WERI-Rb-1 (cell line): ENCODE results near the gene EPG5.

Experiments used
- DNase-seq: peaks from one replicate; pipeline ENCODE4 v3.0.0-alpha.2; 2020
- H3K27ac ChIP-seq: fragments of 250-450 bp; sonication (Bioruptor Pico); 2 replicates; pipeline ENCODE4 v1.5.1; 2020; ENCODE audit warnings: mild to moderate bottlenecking, moderate library complexity
- H3K27me3 ChIP-seq: fragments of 250-450 bp; sonication (Bioruptor Pico); 2 replicates; pipeline ENCODE4 v1.5.1; 2021; ENCODE audit warnings: mild to moderate bottlenecking, low read depth, moderate library complexity; ENCODE audit not compliant: insufficient read depth, severe bottlenecking
- H3K36me3 ChIP-seq: fragments of 250-450 bp; sonication (Bioruptor Pico); 2 replicates; pipeline ENCODE4 v1.5.1; 2020; ENCODE audit warnings: mild to moderate bottlenecking, moderate library complexity
- H3K4me3 ChIP-seq: 2 replicates; pipeline ENCODE4 v1.5.1; 2011; ENCODE audit warnings: low read depth, mild to moderate bottlenecking, control low read depth, low read length
- H3K9me3 ChIP-seq: fragments of 250-450 bp; sonication (Bioruptor Pico); 2 replicates; pipeline ENCODE4 v1.5.1; 2021; ENCODE audit warnings: mild to moderate bottlenecking, moderate library complexity; ENCODE audit not compliant: severe bottlenecking
- CTCF ChIP-seq: IDR thresholded peaks from 2 replicates; pipeline ENCODE4 v1.5.1; 2011; ENCODE audit warnings: low read depth, mild to moderate bottlenecking, control low read depth, inconsistent platforms, low read length

The EPG5 gene

DNA sequence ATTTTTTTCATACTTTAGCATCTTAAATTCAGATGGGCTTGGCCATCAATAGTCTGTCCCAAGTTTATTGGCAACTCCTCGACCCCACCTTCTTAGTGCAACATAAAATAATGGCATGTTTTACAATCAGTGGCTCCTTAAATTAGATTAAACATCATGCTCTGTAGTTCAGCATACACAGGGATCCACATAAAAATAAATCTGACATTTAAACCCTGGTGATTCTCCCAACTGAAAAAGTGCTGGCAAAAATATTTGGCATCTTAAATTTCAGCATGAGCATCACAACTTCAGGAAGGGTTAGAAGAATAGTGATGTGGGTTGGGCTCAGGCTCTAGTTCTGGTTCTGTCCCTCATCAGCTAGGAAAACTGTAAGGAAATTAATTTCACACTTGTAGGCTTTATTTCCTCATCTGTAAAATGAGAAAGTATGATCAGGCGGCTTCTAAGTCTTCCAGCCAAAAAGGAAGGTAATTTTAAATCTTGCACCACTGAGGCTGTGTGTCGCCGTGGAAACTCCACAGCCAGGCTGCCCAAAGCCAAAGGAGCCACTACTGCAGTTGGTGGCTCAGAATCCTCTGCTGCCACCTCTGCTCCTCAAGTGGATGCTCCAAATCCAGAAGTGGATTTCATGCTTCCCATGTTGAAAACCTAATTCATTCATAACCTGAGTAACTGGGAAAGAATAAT lies 17.6 kb upstream of the EPG5 start:
- DNase-seq, result no peak
- TF ChIP-seq CTCF, result no peak
- Histone ChIP-seq H3K4me3 (no peak overlapping the region), H3K27me3 (no peaks in the 10 kb centered on the region), H3K27ac (no peak overlapping the region), H3K9me3 (peaks cover 4% of the 10 kb centered on the region), H3K36me3 (no peaks in the 10 kb centered on the region)

- Histone ChIP-seq H3K27me3 (no peaks in the 10 kb centered on the region), H3K36me3 (no peaks in the 10 kb centered on the region), H3K27ac (no peak overlapping the region), H3K9me3 (no peaks in the 10 kb centered on the region), H3K4me3 (no peak overlapping the region)
- DNase-seq, result peak; percentile 46
- TF ChIP-seq CTCF, result no peak
Measured at GRCh38 chr18:45981821-45982220, 14.7 kb upstream of the EPG5 start.

GRCh38 chr18:45980229-45980628 lies 13.1 kb upstream of the EPG5 start:
- no peak for TF ChIP-seq CTCF
- Histone ChIP-seq H3K9me3 (no peaks in the 10 kb centered on the region), H3K27me3 (no peaks in the 10 kb centered on the region), H3K4me3 (no peak overlapping the region), H3K36me3 (no peaks in the 10 kb centered on the region), H3K27ac (no peak overlapping the region)
- no peak for DNase-seq

DNA sequence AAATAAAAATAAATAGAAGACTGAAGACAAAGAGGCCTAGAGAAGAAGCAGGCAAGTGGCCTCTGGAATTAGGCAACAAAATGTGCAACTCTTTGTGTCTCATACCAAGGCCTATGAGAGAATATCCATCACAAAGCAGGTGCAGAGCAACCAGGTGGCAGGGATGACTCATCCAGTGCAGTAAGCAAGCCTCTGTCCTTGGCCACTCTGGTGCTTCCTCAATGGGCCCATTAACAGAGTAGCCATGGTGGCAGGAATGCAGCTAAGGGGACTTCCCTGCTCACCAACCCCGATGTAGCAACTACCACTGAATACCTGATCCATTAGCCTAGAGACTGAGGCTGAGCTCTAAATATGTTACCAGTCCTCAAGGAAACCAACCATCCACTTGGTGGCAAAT lies 11.0 kb upstream of the EPG5 start:
- H3K4me3 ChIP-seq, result no peak overlapping the region
- no peak overlapping the region for H3K27ac ChIP-seq
- H3K36me3 ChIP-seq, result no peaks in the 10 kb centered on the region
- DNase-seq, result no peak
- no peaks in the 10 kb centered on the region for H3K9me3 ChIP-seq
- H3K27me3 ChIP-seq, result no peaks in the 10 kb centered on the region
- no peak for TF ChIP-seq CTCF

GRCh38 chr18:45976974-45977373 lies 9.8 kb upstream of the EPG5 start:
- Histone ChIP-seq H3K36me3 (no peaks in the 10 kb centered on the region), H3K27me3 (no peaks in the 10 kb centered on the region), H3K4me3 (no peak overlapping the region), H3K9me3 (no peaks in the 10 kb centered on the region), H3K27ac (no peak overlapping the region)
- DNase-seq, result no peak
- TF ChIP-seq CTCF, result no peak

DNA sequence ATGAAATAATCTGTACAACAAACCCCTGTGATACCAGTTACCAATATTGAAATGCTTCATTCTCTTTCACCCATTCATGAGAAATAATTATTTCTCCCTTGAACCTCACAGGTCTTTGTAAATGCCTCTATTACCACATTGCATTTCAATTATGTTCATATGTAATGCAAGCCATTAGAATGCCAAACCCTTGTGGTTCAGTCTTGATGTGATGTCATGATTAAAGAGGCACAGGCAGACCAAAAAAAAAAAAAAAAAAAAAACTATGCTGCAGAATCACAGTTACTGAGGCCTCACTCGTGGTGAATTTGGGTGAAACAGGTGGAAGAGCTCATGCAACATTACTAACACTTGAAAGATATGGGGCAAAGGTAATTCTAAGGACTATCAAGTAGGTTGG lies 9.4 kb upstream of the EPG5 start:
- H3K27ac ChIP-seq, result no peak overlapping the region
- H3K4me3 ChIP-seq, result no peak overlapping the region
- H3K27me3 ChIP-seq, result no peaks in the 10 kb centered on the region
- no peak for DNase-seq
- H3K36me3 ChIP-seq, result no peaks in the 10 kb centered on the region
- no peak for TF ChIP-seq CTCF
- H3K9me3 ChIP-seq, result no peaks in the 10 kb centered on the region
